HTR-8/SVneo (cell line): Measurements from ENCODE around the gene CSMD2.

Source experiments
- DNase-seq: peaks from one replicate; pipeline ENCODE4 v3.0.0; 2011; ENCODE audit warnings: low spot score, mixed read lengths; ENCODE audit not compliant: insufficient read length
- FAIRE-seq: peaks from 2 replicates; lab custom pipeline; 2011; peaks lifted over from hg19 to GRCh38; lab: Jason Lieb, UNC

CSMD2 gene

GRCh38 chr1:34065498-34065897 is 99.5 kb downstream of the CSMD2 start:
- DNase-seq (no peak), FAIRE-seq (no peak)

- DNase-seq (no peak), FAIRE-seq (no peak)
These were observed 104.1 kb downstream of the CSMD2 start for GRCh38 chr1:34060901-34061415.

GRCh38 chr1:34060187-34060730 is 104.8 kb downstream of the CSMD2 start:
- DNase-seq, result no peak
- FAIRE-seq, result no peak

- FAIRE-seq, result no peak
- no peak for DNase-seq
These were observed 107.5 kb downstream of the CSMD2 start for GRCh38 chr1:34057347-34058130.

- FAIRE-seq (no peak), DNase-seq (no peak)
These were observed 109.2 kb downstream of the CSMD2 start for GRCh38 chr1:34055818-34056217.

- FAIRE-seq, result no peak
These were observed 110.1 kb downstream of the CSMD2 start for GRCh38 chr1:34054920-34055319.

GRCh38 chr1:34053660-34054059 is 111.4 kb downstream of the CSMD2 start:
- DNase-seq (no peak), FAIRE-seq (no peak)

More at GRCh38 chr1:34054920-34055319, 110.1 kb downstream of the CSMD2 start:
- no peak for DNase-seq

GRCh38 chr1:34052565-34052964 is 112.5 kb downstream of the CSMD2 start:
- FAIRE-seq, result no peak
- no peak for DNase-seq

- DNase-seq, result no peak
These were observed 114.1 kb downstream of the CSMD2 start for GRCh38 chr1:34050709-34051485.

GRCh38 chr1:34049994-34050393 is 115.0 kb downstream of the CSMD2 start:
- FAIRE-seq (no peak), DNase-seq (no peak)

More at GRCh38 chr1:34050709-34051485, 114.1 kb downstream of the CSMD2 start:
- no peak for FAIRE-seq

GRCh38 chr1:34049477-34049876 is 115.6 kb downstream of the CSMD2 start:
- no peak for DNase-seq
- no peak for FAIRE-seq

GRCh38 chr1:34037856-34038255 is 127.2 kb downstream of the CSMD2 start:
- FAIRE-seq, result no peak
- no peak for DNase-seq

GRCh38 chr1:34037109-34037508 is 127.9 kb downstream of the CSMD2 start:
- DNase-seq (no peak), FAIRE-seq (no peak)

- DNase-seq (no peak), FAIRE-seq (no peak)
These were observed 131.0 kb downstream of the CSMD2 start for GRCh38 chr1:34034036-34034435.

- FAIRE-seq, result no peak
- no peak for DNase-seq
These were observed 135.1 kb downstream of the CSMD2 start for GRCh38 chr1:34029954-34030353.

- no peak for FAIRE-seq
These were observed 135.5 kb downstream of the CSMD2 start for GRCh38 chr1:34029515-34029914.

GRCh38 chr1:34028381-34029055 is 136.5 kb downstream of the CSMD2 start:
- no peak for FAIRE-seq

More at GRCh38 chr1:34029515-34029914, 135.5 kb downstream of the CSMD2 start:
- no peak for DNase-seq

GRCh38 chr1:34025675-34026074 is 139.4 kb downstream of the CSMD2 start:
- DNase-seq (no peak), FAIRE-seq (no peak)

More at GRCh38 chr1:34028381-34029055, 136.5 kb downstream of the CSMD2 start:
- DNase-seq, result no peak

GRCh38 chr1:34024485-34024884 is 140.5 kb downstream of the CSMD2 start:
- DNase-seq (no peak), FAIRE-seq (no peak)
